Astrocyte of the cerebellum (primary cell): ENCODE data around the gene PCSK6.
"Not testable (repeated sequence)": the region's sequence is repeated elsewhere in the genome, so short reads cannot be mapped to it uniquely, and the experiment has no call there.

Experiments
- DNase-seq: peaks from one replicate; pipeline ENCODE4 v3.0.0-alpha.2; 2011; ENCODE audit warnings: low read depth
- H3K4me3 ChIP-seq: 2 replicates; pipeline ENCODE4 v1.5.1; 2011; ENCODE audit warnings: mild to moderate bottlenecking, low read depth, low read length, moderate library complexity
- in situ Hi-C: cut with HindIII; loops from 2 replicates; pipeline ENCODE4 v1.10.0; 2017; ENCODE audit warnings: low sequenced_read_pairs
- TF ChIP-seq, protein P1 (sequence below): IDR thresholded peaks from 2 replicates; pipeline ENCODE4 v1.5.1; 2012; ENCODE audit warnings: low read length, low read depth, moderate library complexity, mild to moderate bottlenecking; ENCODE audit errors: missing control alignments

PCSK6 gene

DNA sequence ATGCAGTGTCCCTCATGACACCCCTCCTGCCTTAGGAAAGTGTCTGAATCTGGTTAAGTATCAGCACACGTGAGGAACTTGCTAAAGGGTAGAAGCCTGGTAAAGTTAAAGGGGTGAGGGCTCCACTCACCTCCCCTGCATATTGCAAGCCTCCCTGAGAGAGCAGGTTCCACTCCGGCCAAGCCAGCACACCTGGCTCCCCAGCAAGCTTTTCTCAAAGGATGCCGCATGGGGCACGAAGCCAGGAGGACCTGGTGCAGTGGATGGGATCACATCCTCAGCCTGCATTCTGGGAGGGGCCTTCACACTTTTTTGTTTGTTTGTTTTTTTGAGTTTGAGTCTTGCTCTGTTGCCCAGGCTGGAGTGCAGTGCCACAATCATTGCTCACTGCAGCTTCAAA, 79.9 kb downstream of the PCSK6 start:
- TF ChIP-seq, protein P1, sequence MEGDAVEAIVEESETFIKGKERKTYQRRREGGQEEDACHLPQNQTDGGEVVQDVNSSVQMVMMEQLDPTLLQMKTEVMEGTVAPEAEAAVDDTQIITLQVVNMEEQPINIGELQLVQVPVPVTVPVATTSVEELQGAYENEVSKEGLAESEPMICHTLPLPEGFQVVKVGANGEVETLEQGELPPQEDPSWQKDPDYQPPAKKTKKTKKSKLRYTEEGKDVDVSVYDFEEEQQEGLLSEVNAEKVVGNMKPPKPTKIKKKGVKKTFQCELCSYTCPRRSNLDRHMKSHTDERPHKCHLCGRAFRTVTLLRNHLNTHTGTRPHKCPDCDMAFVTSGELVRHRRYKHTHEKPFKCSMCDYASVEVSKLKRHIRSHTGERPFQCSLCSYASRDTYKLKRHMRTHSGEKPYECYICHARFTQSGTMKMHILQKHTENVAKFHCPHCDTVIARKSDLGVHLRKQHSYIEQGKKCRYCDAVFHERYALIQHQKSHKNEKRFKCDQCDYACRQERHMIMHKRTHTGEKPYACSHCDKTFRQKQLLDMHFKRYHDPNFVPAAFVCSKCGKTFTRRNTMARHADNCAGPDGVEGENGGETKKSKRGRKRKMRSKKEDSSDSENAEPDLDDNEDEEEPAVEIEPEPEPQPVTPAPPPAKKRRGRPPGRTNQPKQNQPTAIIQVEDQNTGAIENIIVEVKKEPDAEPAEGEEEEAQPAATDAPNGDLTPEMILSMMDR, result no peak
- in situ Hi-C loops, result no loop called here
- DNase-seq, result no peak
- no peak overlapping the region for H3K4me3 ChIP-seq

DNA sequence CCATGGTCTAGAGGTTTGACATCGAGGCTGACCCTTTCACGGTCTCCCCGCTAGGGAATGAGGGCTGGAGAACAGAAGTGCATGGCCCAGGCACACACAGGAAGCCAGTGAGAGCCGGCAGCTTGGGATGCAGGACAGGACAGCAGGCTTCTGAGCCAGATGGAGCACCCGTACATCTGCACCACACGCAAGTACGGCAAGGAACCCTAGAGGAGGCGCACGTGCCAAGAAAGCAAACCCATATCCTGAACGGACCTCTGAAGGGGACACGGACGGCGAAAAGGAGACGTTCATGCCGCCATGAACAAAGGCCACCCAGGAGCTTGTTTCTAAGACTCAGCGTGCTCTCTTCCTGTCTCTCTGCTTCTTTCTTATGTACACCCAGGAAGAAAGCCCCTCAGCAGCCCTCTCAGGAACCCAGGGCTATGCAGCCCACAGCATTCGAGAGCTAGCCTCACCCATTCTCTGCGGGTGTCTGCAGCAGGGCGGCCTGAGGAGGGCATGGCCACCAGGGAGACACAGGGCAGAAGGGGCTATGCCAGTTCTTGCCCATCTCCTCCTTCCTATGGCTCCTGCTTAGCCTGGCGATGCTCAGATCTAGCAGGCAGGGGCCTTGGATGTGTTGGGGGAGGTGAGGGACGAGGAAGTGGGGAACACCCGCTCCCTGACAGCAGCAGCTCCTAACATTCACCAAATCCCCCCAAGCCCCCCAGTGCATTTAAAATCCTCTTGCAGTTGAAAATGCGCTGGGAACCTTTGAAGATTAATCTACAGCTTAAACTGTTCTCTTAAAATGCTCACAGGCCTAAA, 81.3 kb downstream of the PCSK6 start:
- TF ChIP-seq, protein P1, result no peak
- no peak for DNase-seq
- no peak overlapping the region for H3K4me3 ChIP-seq
- in situ Hi-C loops, result no loop called here

DNA sequence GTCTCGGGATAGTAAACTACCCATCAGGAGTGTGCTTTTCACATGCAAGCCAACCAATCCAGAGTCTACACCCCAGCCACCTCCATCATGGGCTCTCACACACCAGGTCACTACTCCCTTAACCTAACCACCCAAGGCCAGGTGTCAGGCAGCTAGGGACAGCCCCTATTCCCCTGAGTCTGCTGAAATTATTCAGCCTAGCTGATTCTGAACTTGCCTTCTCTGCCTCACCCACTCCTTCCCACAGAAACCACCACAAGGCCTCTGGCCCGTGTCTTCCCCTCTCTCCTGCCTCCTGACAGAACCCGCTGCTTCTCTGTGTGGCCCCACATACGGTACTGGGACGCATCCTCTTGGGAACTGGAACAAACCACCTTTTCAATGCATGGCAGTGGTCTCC, 82.1 kb downstream of the PCSK6 start:
- no peak for DNase-seq
- no peak overlapping the region for H3K4me3 ChIP-seq
- TF ChIP-seq, protein P1, result no peak
- in situ Hi-C loops, result no loop called here

DNA sequence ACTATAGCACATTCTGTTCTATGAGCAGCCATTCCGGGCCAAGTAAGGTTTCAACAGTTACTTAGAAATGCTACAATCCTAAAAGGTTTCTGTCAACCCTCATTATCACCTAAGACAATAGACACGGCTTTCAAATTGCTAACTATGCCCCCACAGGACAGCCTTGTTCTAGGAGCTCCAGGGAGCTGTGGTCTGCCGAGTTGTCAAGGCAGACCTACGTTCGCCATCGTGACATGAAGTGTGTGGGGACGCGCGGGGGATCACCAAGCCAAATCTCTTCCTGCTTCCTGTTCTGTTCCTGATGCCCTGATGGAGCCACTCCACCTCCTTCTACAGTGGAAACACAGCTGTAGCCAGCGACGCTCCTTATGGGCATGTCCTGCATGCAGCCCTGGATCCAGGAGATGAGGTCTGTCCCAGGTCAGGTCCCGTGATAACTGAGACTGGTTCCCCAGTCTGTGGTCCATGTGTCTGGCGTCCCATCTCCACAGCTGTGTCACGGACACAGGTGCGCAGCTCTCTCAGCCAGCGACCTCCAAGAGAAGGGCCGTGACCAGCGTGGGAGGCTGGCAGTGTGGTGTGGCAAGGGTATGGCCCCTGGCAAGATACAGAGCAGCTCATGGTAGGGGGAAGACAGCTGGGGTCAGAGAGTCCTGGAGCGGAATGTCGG, 82.8 kb downstream of the PCSK6 start:
- in situ Hi-C loops, result no loop called here
- no peak for DNase-seq
- TF ChIP-seq, protein P1, result no peak
- H3K4me3 ChIP-seq, result no peak overlapping the region

GRCh38 chr15:101406036-101406435, 83.5 kb downstream of the PCSK6 start:
- H3K4me3 ChIP-seq, result no peak overlapping the region
- DNase-seq, result no peak
- in situ Hi-C loops, result no loop called here
- TF ChIP-seq, protein P1, result no peak

DNA sequence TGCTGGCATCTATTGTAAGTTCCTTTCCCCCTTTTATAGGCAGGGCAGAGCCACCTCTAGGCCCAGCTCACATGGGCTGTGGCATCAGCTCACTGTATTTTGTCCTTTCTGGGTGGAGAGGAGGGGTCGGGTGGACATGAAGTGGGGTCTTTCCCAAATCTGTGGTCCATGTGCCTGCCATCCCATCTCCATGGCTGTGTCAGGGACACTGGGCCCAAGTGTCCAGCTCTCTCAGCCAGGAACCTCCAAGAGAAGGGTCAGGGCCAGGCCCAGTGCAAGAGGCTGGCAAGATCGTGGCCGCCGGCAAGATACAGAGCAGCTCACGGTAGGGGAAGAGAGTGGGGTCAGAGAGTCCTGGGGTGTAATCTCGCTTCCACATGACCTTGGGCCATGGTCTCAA, 85.3 kb downstream of the PCSK6 start:
- TF ChIP-seq, protein P1, result no peak
- no peak overlapping the region for H3K4me3 ChIP-seq
- DNase-seq, result no peak
- in situ Hi-C loops, result no loop called here

DNA sequence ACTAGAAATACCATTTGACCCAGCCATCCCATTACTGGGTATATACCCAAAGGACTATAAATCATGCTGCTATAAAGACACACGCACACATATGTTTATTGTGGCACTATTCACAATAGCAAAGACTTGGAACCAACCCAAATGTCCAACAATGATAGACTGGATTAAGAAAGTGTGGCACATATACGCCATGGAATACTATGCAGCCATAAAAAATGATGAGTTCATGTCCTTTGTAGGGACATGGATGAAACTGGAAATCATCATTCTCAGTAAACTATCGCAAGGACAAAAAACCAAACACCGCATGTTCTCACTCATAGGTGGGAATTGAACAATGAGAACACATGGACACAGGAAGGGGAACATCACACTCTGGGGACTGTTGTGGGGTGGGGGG, 86.6 kb downstream of the PCSK6 start:
- in situ Hi-C loops, H3K4me3 ChIP-seq, DNase-seq: not testable (repeated sequence)
